T follicular helper cell (primary cell): ENCODE data around the gene NPTXR.

Experiments
- DNase-seq: peaks from one replicate; pipeline ENCODE4 v3.0.0-alpha.2; 2020; ENCODE audit warnings: low read depth

The NPTXR gene

DNA sequence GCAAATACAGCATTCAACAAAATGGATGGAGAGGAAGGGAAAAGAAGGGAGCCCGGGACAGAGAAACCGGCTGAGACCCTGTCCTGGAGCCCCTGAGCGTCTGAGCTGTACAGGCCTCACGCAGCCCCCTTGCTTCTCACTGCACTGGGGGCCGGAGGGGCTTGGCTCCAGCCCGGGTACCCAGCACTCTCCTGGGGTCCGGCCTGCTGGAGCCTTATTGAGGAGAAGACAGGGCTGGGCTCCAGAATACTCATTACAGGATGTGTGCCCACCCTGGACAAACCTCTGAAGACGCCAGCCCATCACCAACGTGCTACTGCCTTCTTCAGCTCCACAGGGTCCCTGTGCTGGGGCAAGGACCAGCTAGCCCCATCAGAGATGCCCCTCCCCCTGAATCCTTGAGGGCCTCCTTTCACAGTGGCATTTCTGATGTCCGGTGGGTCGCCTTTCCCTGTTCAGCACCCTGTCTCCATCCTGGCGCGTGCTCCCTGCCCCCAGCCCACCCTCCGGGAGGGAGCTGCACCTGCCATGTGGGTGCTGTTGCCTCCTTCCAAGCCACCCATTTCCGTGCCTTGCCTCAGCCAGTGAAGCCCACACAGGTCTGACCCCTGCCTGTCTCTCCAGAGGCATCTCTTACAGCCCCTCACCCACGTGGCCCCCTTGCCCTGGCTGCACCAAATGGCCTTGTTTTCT is 73.4 kb downstream of the NPTXR start:
- DNase-seq = no peak
